Fibroblast of the aortic adventitia (primary cell): ENCODE results near the gene OSM. TPM values are rescaled to one million over a fixed set of nuclear protein-coding genes. Genes with fewer than 3 reads are reported as not detected.

Experiments
- DNase-seq: peaks from one replicate; pipeline ENCODE4 v3.0.0-alpha.2; 2010; ENCODE audit warnings: low read depth
- H3K4me3 ChIP-seq: 2 replicates; pipeline ENCODE4 v1.5.1; 2011; ENCODE audit warnings: low read depth, mild to moderate bottlenecking, control low read depth, low read length, moderate library complexity
- total RNA-seq: library from RNA; depleted of rRNA; stranded (reverse); fragments of >200 nt; gene quantifications from 2 replicates; pipeline ENCODE4 v1.2.3, GENCODE V29; 2012; ENCODE audit warnings: low replicate concordance
- TF ChIP-seq, protein P1 (sequence below): IDR thresholded peaks from 2 replicates; pipeline ENCODE4 v1.5.1; 2011; ENCODE audit warnings: mild to moderate bottlenecking, low read length, control low read depth, inconsistent platforms; ENCODE audit not compliant: insufficient read depth

OSM gene
- total RNA-seq, 1 donor, result not detected

DNA sequence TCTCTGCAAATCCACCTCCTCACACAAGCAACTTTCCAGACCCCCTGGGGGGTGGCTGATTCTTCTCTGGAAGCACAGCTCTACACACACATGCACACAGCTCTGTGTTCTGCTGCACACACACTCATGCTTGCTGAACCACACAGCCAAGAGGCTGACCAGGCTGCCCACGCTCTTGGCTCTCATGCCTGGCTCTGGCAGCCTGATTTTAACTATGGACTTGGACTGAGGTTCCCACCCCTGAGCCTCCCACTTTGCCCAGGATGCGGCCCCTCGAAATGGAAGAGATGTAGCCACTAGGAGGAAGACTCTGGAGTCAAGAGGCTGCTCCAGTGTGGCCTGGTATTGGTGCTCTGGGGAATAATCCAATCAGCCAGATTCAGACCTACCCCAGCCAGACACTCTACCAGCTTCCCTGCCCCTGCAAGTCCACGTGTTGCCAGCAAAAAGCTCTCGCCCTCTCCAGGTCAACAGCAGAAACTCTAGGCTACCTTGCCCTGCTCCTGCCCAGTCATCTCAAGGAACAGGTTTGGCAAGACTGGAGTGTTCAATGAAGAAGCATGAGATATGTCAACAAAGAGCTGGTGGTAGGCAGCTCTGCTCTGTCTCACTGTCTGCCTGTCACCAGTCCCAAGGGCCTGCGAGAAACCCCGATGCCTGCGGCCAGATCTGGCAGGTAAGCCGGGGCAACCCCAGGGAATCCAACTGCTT, 31.5 kb upstream of the OSM start:
- H3K4me3 ChIP-seq, result no peak overlapping the region
- TF ChIP-seq, protein P1, sequence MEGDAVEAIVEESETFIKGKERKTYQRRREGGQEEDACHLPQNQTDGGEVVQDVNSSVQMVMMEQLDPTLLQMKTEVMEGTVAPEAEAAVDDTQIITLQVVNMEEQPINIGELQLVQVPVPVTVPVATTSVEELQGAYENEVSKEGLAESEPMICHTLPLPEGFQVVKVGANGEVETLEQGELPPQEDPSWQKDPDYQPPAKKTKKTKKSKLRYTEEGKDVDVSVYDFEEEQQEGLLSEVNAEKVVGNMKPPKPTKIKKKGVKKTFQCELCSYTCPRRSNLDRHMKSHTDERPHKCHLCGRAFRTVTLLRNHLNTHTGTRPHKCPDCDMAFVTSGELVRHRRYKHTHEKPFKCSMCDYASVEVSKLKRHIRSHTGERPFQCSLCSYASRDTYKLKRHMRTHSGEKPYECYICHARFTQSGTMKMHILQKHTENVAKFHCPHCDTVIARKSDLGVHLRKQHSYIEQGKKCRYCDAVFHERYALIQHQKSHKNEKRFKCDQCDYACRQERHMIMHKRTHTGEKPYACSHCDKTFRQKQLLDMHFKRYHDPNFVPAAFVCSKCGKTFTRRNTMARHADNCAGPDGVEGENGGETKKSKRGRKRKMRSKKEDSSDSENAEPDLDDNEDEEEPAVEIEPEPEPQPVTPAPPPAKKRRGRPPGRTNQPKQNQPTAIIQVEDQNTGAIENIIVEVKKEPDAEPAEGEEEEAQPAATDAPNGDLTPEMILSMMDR, result no peak
- no peak for DNase-seq

DNA sequence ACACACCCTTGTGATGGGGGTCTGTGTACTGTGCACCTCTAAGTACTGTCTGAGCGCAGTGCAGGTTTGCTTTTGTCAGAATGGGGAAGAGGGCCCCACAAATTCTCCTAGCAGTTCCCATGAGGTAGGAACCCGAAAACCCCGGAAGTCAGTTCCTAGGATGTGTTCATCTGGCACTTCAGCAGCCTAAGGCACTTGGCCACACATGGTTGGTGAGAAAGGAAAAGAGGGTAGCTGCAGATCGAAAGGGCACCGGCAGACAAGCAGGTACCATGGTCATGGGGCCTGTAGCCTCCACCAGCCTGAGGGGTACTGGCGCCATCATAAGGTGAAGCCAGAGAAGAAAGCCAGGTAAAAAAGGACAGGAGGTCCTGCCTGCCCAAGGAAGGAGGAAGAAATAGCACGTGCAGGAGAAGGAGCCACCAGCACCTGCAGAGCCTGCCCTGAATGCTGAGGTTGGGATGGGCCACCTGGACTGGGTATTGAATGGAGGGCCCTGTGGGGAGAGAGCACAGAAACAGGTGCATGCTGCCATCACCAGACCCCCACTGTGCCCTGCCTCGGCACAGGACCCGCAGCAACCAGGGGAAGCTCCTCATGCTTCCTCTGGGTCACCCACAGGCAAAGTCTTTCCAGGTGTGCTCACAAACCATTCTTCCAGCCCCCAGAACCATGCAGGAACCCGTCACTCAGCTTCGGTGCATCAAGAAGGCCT, 30.8 kb upstream of the OSM start:
- DNase-seq, result no peak
- TF ChIP-seq, protein P1, result no peak
- H3K4me3 ChIP-seq, result no peak overlapping the region

DNA sequence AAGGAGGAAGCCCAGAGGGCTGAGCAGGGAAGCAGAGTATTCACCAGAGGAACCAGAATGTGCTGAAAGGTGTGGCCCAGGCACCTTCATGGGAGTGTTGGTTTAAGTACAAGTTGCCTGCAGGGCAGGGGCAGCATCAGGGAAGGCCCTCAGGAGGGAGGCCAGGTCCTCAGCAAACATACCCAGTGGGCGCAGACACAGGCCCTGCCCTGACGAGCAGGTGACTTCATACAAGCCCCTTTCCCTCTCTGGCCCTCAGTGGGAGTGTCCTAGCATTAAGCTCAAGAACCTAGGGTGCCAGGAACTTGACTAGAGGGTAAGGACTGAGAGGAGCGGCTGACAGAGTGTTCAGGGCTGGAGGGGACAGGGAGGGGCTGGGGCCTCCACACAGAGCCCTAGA, 30.2 kb upstream of the OSM start:
- TF ChIP-seq, protein P1, result no peak
- no peak for DNase-seq
- H3K4me3 ChIP-seq, result no peak overlapping the region

DNA sequence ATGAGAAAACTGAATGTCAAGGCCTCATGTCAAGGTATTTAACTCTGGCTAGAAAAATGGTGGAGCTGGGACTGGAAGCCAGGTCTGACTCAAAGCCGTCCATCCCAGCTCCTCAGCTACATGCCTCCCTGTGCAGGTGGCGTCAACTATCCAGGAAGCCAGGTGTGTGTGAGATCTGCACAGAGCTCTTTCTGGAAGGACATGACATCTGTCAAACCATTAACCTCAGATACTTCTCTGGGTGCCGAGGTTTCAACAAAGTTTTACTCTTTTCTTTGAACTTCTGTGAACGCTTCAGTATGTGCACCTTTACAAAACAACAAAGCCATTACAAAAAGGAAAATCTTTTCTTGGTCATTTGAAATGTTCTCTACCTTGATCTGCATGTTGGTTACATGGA, 29.7 kb upstream of the OSM start:
- no peak for DNase-seq
- TF ChIP-seq, protein P1, result no peak

DNA sequence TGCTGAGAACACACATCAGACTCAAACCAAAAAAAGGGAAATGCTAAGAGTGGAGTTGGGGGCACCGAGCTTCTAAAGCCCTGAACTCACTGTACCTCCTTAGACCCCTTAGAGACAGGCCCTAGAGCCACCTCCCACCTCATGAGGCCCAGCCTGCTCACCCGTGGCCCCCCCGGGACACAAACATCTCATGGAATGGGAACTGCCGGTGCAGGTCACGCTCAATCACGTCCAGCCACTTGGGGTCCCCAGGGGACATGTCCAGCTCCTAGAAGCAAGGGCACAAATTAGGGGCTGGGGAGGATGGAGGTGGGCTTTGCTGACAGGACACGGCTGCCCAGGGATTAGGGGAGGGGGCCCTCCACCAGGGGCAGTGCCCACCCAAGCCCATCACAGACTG, 28.9 kb upstream of the OSM start:
- H3K4me3 ChIP-seq, result no peak overlapping the region
- DNase-seq, result no peak
- TF ChIP-seq, protein P1, result no peak

More for the DNA sequence above, 29.7 kb upstream of the OSM start:
- no peak overlapping the region for H3K4me3 ChIP-seq

DNA sequence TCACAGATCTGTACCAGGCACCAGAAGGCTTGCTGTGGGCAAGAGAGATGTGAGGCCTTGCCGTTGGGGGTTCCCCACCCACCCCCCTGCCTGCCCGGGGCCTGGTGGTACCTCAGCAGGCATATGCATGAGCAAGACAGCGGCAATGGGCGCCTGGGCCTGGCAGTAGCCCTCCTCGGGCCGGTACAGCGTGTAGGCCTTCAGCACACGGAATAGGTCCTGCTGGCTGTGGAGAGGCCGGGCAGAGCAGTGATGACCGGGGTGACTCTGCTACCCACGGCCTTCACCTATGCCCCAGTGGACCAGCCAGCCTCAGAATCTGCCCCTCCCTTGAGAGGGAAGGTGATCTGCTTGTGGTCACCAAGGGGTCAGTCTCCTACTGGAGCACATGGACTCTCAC, 28.2 kb upstream of the OSM start:
- TF ChIP-seq, protein P1, result no peak
- H3K4me3 ChIP-seq, result no peak overlapping the region
- no peak for DNase-seq
